ENCODE data around the gene CORO2A.

GRCh38 chr9:98159790-98160189 is 32.6 kb downstream of the CORO2A start:
- TF ChIP-seq CTCF (IDR thresholded peaks at IDR 0.05) (no peak), EZH2 (IDR thresholded peaks at IDR 0.05) (no peak)

All from neural progenitor cell (in vitro differentiated cells).